Measurements from ENCODE around the gene SYT7.

GRCh38 chr11:61531044-61531443, 49.8 kb downstream of the SYT7 start:
- TF ChIP-seq CTCF (IDR thresholded peaks at IDR 0.05 in 8 of 11, conservative IDR thresholded peaks at IDR 0.05 in 3 of 11) (no peak), POLR2AphosphoS5 (IDR thresholded peaks at IDR 0.05) (no peak)

All from spleen (tissue), 7 donors.